8988T (cell line): ENCODE data around the gene ARID1B.
A peak's percentile ranks its signal among the peaks of the same experiment; 100 is the strongest.

ENCODE experiments used
- DNase-seq: peaks from one replicate; pipeline ENCODE4 v3.0.0; 2011

The ARID1B gene

GRCh38 chr6:157089258-157089657 lies 312.1 kb downstream of the ARID1B start:
- DNase-seq, result no peak

GRCh38 chr6:157089851-157090250 lies 312.7 kb downstream of the ARID1B start:
- DNase-seq, result no peak

- DNase-seq, result no peak
These were observed 313.6 kb downstream of the ARID1B start for GRCh38 chr6:157090736-157091135.

GRCh38 chr6:157091243-157091642 lies 314.1 kb downstream of the ARID1B start:
- no peak for DNase-seq

GRCh38 chr6:157091856-157092460 lies 314.8 kb downstream of the ARID1B start:
- no peak for DNase-seq

- DNase-seq, result no peak
These were observed 315.6 kb downstream of the ARID1B start for GRCh38 chr6:157092736-157093135.

GRCh38 chr6:157093536-157093935 lies 316.4 kb downstream of the ARID1B start:
- no peak for DNase-seq

GRCh38 chr6:157094038-157094437 lies 316.9 kb downstream of the ARID1B start:
- DNase-seq, result no peak

GRCh38 chr6:157095084-157095483 lies 317.9 kb downstream of the ARID1B start:
- DNase-seq, result no peak

- DNase-seq, result no peak
These were observed 318.4 kb downstream of the ARID1B start for GRCh38 chr6:157095569-157095968.

GRCh38 chr6:157096105-157096504 lies 318.9 kb downstream of the ARID1B start:
- DNase-seq, result no peak

- DNase-seq, result no peak
These were observed 319.3 kb downstream of the ARID1B start for GRCh38 chr6:157096522-157096921.

GRCh38 chr6:157097255-157097955 lies 320.2 kb downstream of the ARID1B start:
- DNase-seq, result no peak

GRCh38 chr6:157098999-157099398 lies 321.8 kb downstream of the ARID1B start:
- DNase-seq, result no peak

- DNase-seq, result no peak
These were observed 322.9 kb downstream of the ARID1B start for GRCh38 chr6:157099912-157100593.

GRCh38 chr6:157101166-157101565 lies 324.0 kb downstream of the ARID1B start:
- no peak for DNase-seq

GRCh38 chr6:157104803-157105202 lies 327.6 kb downstream of the ARID1B start:
- DNase-seq, result no peak

- peak; percentile 37 for DNase-seq
These were observed 329.3 kb downstream of the ARID1B start for GRCh38 chr6:157106487-157106886.

- DNase-seq, result no peak
These were observed 330.4 kb downstream of the ARID1B start for GRCh38 chr6:157107571-157107914.

GRCh38 chr6:157107915-157108651 lies 330.9 kb downstream of the ARID1B start:
- no peak for DNase-seq

- DNase-seq, result no peak
These were observed 331.7 kb downstream of the ARID1B start for GRCh38 chr6:157108923-157109322.

GRCh38 chr6:157110607-157111006 lies 333.4 kb downstream of the ARID1B start:
- DNase-seq, result no peak

- DNase-seq, result no peak
These were observed 336.2 kb downstream of the ARID1B start for GRCh38 chr6:157113389-157113788.

- DNase-seq, result no peak
These were observed 339.2 kb downstream of the ARID1B start for GRCh38 chr6:157116426-157116825.
